ENCODE measurements around the gene TEPSIN. TPM values are rescaled to one million over a fixed set of nuclear protein-coding genes. Genes with fewer than 3 reads are reported as not detected.

Gene TEPSIN
- polyA plus RNA-seq, 1 donor (not counting 4 experiments of a cell fraction or from before 2014, with no cell fraction given): 7.1 TPM

GRCh38 chr17:81183807-81184206, 55.0 kb downstream of the TEPSIN start:
- Histone ChIP-seq H3K36me3 (ENCODE audit: control insufficient read depth in 2 of 2, extremely low read depth in 1 of 2, insufficient read depth in 2 of 2, low read length in 2 of 2) (no peaks in the 10 kb centered on the region), H3K4me3 (ENCODE audit: control insufficient read depth in 2 of 3, extremely low read depth in 1 of 3, insufficient read depth in 2 of 3, low read depth in 1 of 3, low read length in 3 of 3) (no peak overlapping the region), H4K20me1 (ENCODE audit: control insufficient read depth, extremely low read depth, insufficient read depth, low read length) (no peaks in the 10 kb centered on the region), H3K9me1 (ENCODE audit: control insufficient read depth, extremely low read depth, insufficient read depth, low read length) (no peaks in the 10 kb centered on the region), H2AFZ (ENCODE audit: control insufficient read depth, low read length) (no peak overlapping the region), H3K27ac (ENCODE audit: control insufficient read depth, insufficient read depth, low read length) (no peak overlapping the region), H3K79me2 (ENCODE audit: control insufficient read depth, insufficient read depth, low read length) (no peaks in the 10 kb centered on the region), H3K27me3 (ENCODE audit: control insufficient read depth, extremely low read depth, insufficient read depth, low read length) (peaks cover 7% of the 10 kb centered on the region), H3K9me3 (ENCODE audit: control insufficient read depth, low read depth, low read length) (no peaks in the 10 kb centered on the region), H3K4me1 (ENCODE audit: control insufficient read depth, extremely low read depth, insufficient read depth, low read length) (no peaks in the 10 kb centered on the region), H3K9ac (ENCODE audit: control insufficient read depth, extremely low read depth, insufficient read depth, low read length) (no peak overlapping the region), H3K4me2 (ENCODE audit: control insufficient read depth, extremely low read depth, insufficient read depth, low read depth, low read length) (no peak overlapping the region)
- TF ChIP-seq EZH2 (IDR thresholded peaks at IDR 0.05; ENCODE audit: low read length) (no peak), CTCF (optimal IDR thresholded peaks at IDR 0.05 in 1 of 3, IDR thresholded peaks at IDR 0.05 in 1 of 3, conservative IDR thresholded peaks at IDR 0.05 in 1 of 3; ENCODE audit: extremely low read depth in 1 of 3, insufficient read depth in 2 of 3, low read length in 3 of 3) (no peak)
- dilution Hi-C loops (cut with MboI; ENCODE audit: extremely low pct_ligation_motif_present, low sequenced_read_pairs): no loop called here
- FAIRE-seq (no peak), DNase-seq (ENCODE audit: low read depth, low spot score) (no peak)

- Histone ChIP-seq H3K79me2 (ENCODE audit: control insufficient read depth, insufficient read depth, low read length) (no peaks in the 10 kb centered on the region), H3K9ac (ENCODE audit: control insufficient read depth, extremely low read depth, insufficient read depth, low read length) (no peak overlapping the region), H3K27me3 (ENCODE audit: control insufficient read depth, extremely low read depth, insufficient read depth, low read length) (peaks cover 7% of the 10 kb centered on the region), H3K4me2 (ENCODE audit: control insufficient read depth, extremely low read depth, insufficient read depth, low read depth, low read length) (no peak overlapping the region), H3K9me3 (ENCODE audit: control insufficient read depth, low read depth, low read length) (no peaks in the 10 kb centered on the region), H2AFZ (ENCODE audit: control insufficient read depth, low read length) (no peak overlapping the region), H3K9me1 (ENCODE audit: control insufficient read depth, extremely low read depth, insufficient read depth, low read length) (no peaks in the 10 kb centered on the region), H4K20me1 (ENCODE audit: control insufficient read depth, extremely low read depth, insufficient read depth, low read length) (no peaks in the 10 kb centered on the region), H3K4me1 (ENCODE audit: control insufficient read depth, extremely low read depth, insufficient read depth, low read length) (no peaks in the 10 kb centered on the region), H3K27ac (ENCODE audit: control insufficient read depth, insufficient read depth, low read length) (no peak overlapping the region), H3K36me3 (ENCODE audit: control insufficient read depth in 2 of 2, extremely low read depth in 1 of 2, insufficient read depth in 2 of 2, low read length in 2 of 2) (no peaks in the 10 kb centered on the region), H3K4me3 (ENCODE audit: control insufficient read depth in 2 of 3, extremely low read depth in 1 of 3, insufficient read depth in 2 of 3, low read depth in 1 of 3, low read length in 3 of 3) (no peak overlapping the region)
- TF ChIP-seq CTCF (optimal IDR thresholded peaks at IDR 0.05 in 1 of 3, IDR thresholded peaks at IDR 0.05 in 1 of 3, conservative IDR thresholded peaks at IDR 0.05 in 1 of 3; ENCODE audit: extremely low read depth in 1 of 3, insufficient read depth in 2 of 3, low read length in 3 of 3) (no peak), EZH2 (IDR thresholded peaks at IDR 0.05; ENCODE audit: low read length) (no peak)
- dilution Hi-C loops (cut with MboI; ENCODE audit: extremely low pct_ligation_motif_present, low sequenced_read_pairs): no loop called here
- DNase-seq (ENCODE audit: low read depth, low spot score) (no peak), FAIRE-seq (no peak)
Observed at GRCh38 chr17:81183316-81183715, 55.5 kb downstream of the TEPSIN start.
